HepG2 (cell line): ENCODE measurements around the gene LGR6. TPM values are rescaled to one million over a fixed set of nuclear protein-coding genes. Genes with fewer than 3 reads are reported as not detected.

Experiments used
- SP1 ChIP-seq, 2 experiments: fragments of 450-650 bp in 1 of 2; sonication (generic) in 1 of 2; formaldehyde crosslinking in 1 of 2; IDR thresholded peaks; 2 replicates each; pipeline versions ENCODE4 v1.4.0 to v1.6.1; 2016 to 2020; ENCODE audit warnings: missing genetic modification reagents in 1 of 2
- ZNF614 ChIP-seq: IDR thresholded peaks from 2 replicates; pipeline ENCODE4 v1.6.1; 2018; ENCODE audit warnings: missing biosample characterization, missing genetic modification reagents, inconsistent platforms, borderline replicate concordance
- polyA plus RNA-seq, 8 experiments: library from polyadenylated mRNA; depleted of rRNA in 3 of 8; stranded (reverse) in 7 of 8; unstranded in 1 of 8; fragments of >200 nt; fragmentation: Illumina TruSeq in 4 of 8; extraction: Trizol in 4 of 8; gene quantifications; 2 replicates each; pipeline versions ENCODE4 v1.2.1 to v1.2.3, GENCODE V29; 2011 to 2016; ENCODE audit warnings: low read depth in 4 of 8, missing spikeins in 1 of 8, mixed read lengths in 1 of 8; ENCODE audit not compliant: insufficient read depth in 1 of 8
- total RNA-seq, 5 experiments: library from RNA; depleted of rRNA; stranded (reverse); fragments of >200 nt; fragmentation: Illumina TruSeq; extraction: Trizol; gene quantifications; 2 replicates each; pipeline ENCODE4 v1.2.3, GENCODE V29; 2016; ENCODE audit warnings: low read depth in 1 of 5
- TF ChIP-seq, protein P1 (sequence below): sonication (generic); formaldehyde crosslinking; IDR thresholded peaks from 2 replicates; pipeline ENCODE4 v1.4.0; 2020; ENCODE audit warnings: missing genetic modification reagents
- TF ChIP-seq, protein P2 (sequence below): sonication (generic); formaldehyde crosslinking; IDR thresholded peaks from 2 replicates; pipeline ENCODE4 v1.8.0; 2022; ENCODE audit warnings: missing genetic modification reagents, mild to moderate bottlenecking, inconsistent platforms, borderline replicate concordance
- TF ChIP-seq, protein P3 (sequence below): sonication (generic); formaldehyde crosslinking; IDR thresholded peaks from 2 replicates; pipeline ENCODE4 v1.4.0; 2020; ENCODE audit warnings: mild to moderate bottlenecking, low read depth, missing genetic modification reagents
- TF ChIP-seq, protein P4 (sequence below): fragments of 450-650 bp; IDR thresholded peaks from 2 replicates; pipeline ENCODE4 v1.6.1; 2017; ENCODE audit warnings: mild to moderate bottlenecking
- TF ChIP-seq, protein P5 (sequence below): sonication (generic); formaldehyde crosslinking; IDR thresholded peaks from 2 replicates; pipeline ENCODE4 v1.9.0; 2021; ENCODE audit warnings: missing genetic modification reagents, borderline replicate concordance

The LGR6 gene
- total and polyA plus RNA-seq, 2 of the 13 experiments (the other 11 are each of a cell fraction or from before 2014, with no cell fraction given), result 0.07 TPM; not detected in 1

DNA sequence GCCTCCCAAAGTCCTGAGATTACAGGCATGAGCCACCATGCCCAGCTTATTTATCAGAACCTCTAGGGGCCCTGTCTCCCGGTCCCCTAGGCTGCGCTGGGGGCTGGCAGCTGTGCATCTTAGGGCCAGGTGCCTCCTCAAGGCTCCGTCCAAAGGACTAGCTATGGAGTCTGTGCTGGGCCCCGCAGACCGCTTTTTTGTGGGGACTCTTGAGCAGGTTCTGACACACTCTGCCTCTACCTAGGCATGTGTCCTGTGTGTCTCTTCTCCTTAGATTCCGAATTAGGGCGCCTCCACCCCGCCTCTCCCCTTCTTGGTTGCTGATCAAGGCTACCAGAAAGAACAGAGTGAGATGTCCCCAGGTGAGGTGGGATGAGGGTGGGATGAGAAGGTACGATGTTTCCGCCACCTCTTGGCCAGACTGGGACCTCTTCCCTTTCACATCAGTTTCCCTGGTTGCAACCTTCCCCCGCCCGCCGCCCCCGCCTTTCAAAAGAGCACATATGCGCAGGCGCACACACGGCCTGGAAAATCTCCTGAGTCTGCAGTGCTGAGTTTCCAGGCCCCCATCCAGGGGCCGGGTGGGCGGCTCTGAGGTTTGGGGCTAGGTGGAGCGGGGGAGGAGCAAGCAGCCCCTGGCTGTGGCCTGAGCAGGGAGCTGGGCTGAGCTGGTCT, 28.2 kb upstream of the LGR6 start (continued):
- TF ChIP-seq, protein P1, sequence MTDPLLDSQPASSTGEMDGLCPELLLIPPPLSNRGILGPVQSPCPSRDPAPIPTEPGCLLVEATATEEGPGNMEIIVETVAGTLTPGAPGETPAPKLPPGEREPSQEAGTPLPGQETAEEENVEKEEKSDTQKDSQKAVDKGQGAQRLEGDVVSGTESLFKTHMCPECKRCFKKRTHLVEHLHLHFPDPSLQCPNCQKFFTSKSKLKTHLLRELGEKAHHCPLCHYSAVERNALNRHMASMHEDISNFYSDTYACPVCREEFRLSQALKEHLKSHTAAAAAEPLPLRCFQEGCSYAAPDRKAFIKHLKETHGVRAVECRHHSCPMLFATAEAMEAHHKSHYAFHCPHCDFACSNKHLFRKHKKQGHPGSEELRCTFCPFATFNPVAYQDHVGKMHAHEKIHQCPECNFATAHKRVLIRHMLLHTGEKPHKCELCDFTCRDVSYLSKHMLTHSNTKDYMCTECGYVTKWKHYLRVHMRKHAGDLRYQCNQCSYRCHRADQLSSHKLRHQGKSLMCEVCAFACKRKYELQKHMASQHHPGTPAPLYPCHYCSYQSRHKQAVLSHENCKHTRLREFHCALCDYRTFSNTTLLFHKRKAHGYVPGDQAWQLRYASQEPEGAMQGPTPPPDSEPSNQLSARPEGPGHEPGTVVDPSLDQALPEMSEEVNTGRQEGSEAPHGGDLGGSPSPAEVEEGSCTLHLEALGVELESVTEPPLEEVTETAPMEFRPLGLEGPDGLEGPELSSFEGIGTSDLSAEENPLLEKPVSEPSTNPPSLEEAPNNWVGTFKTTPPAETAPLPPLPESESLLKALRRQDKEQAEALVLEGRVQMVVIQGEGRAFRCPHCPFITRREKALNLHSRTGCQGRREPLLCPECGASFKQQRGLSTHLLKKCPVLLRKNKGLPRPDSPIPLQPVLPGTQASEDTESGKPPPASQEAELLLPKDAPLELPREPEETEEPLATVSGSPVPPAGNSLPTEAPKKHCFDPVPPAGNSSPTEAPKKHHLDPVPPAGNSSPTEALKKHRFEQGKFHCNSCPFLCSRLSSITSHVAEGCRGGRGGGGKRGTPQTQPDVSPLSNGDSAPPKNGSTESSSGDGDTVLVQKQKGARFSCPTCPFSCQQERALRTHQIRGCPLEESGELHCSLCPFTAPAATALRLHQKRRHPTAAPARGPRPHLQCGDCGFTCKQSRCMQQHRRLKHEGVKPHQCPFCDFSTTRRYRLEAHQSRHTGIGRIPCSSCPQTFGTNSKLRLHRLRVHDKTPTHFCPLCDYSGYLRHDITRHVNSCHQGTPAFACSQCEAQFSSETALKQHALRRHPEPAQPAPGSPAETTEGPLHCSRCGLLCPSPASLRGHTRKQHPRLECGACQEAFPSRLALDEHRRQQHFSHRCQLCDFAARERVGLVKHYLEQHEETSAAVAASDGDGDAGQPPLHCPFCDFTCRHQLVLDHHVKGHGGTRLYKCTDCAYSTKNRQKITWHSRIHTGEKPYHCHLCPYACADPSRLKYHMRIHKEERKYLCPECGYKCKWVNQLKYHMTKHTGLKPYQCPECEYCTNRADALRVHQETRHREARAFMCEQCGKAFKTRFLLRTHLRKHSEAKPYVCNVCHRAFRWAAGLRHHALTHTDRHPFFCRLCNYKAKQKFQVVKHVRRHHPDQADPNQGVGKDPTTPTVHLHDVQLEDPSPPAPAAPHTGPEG (CRISPR knock-in tag), result no peak
- TF ChIP-seq, protein P2, sequence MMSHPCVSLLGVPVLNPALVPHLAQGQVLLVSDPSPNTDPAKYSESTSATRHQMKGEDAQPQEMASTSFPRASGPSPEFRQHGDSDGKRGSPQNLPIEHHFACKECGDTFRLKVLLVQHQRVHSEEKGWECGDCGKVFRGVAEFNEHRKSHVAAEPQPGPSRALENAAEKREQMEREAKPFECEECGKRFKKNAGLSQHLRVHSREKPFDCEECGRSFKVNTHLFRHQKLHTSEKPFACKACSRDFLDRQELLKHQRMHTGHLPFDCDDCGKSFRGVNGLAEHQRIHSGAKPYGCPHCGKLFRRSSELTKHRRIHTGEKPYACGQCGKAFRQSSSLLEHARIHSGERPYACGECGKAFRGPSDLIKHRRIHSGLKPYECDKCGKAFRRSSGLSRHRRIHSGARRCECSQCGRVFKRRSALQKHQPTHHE, result no peak
- TF ChIP-seq, protein P3, sequence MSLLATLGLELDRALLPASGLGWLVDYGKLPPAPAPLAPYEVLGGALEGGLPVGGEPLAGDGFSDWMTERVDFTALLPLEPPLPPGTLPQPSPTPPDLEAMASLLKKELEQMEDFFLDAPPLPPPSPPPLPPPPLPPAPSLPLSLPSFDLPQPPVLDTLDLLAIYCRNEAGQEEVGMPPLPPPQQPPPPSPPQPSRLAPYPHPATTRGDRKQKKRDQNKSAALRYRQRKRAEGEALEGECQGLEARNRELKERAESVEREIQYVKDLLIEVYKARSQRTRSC (CRISPR knock-in tag), result no peak
- TF ChIP-seq ZNF614 (CRISPR knock-in tag), result no peak
- TF ChIP-seq, protein P4, sequence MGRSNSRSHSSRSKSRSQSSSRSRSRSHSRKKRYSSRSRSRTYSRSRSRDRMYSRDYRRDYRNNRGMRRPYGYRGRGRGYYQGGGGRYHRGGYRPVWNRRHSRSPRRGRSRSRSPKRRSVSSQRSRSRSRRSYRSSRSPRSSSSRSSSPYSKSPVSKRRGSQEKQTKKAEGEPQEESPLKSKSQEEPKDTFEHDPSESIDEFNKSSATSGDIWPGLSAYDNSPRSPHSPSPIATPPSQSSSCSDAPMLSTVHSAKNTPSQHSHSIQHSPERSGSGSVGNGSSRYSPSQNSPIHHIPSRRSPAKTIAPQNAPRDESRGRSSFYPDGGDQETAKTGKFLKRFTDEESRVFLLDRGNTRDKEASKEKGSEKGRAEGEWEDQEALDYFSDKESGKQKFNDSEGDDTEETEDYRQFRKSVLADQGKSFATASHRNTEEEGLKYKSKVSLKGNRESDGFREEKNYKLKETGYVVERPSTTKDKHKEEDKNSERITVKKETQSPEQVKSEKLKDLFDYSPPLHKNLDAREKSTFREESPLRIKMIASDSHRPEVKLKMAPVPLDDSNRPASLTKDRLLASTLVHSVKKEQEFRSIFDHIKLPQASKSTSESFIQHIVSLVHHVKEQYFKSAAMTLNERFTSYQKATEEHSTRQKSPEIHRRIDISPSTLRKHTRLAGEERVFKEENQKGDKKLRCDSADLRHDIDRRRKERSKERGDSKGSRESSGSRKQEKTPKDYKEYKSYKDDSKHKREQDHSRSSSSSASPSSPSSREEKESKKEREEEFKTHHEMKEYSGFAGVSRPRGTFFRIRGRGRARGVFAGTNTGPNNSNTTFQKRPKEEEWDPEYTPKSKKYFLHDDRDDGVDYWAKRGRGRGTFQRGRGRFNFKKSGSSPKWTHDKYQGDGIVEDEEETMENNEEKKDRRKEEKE, result no peak
- no peak for TF ChIP-seq SP1 (IDR thresholded peaks at IDR 0.05)
- TF ChIP-seq SP1 (CRISPR knock-in tag; IDR thresholded peaks at IDR 0.05), result no peak
- TF ChIP-seq, protein P5, sequence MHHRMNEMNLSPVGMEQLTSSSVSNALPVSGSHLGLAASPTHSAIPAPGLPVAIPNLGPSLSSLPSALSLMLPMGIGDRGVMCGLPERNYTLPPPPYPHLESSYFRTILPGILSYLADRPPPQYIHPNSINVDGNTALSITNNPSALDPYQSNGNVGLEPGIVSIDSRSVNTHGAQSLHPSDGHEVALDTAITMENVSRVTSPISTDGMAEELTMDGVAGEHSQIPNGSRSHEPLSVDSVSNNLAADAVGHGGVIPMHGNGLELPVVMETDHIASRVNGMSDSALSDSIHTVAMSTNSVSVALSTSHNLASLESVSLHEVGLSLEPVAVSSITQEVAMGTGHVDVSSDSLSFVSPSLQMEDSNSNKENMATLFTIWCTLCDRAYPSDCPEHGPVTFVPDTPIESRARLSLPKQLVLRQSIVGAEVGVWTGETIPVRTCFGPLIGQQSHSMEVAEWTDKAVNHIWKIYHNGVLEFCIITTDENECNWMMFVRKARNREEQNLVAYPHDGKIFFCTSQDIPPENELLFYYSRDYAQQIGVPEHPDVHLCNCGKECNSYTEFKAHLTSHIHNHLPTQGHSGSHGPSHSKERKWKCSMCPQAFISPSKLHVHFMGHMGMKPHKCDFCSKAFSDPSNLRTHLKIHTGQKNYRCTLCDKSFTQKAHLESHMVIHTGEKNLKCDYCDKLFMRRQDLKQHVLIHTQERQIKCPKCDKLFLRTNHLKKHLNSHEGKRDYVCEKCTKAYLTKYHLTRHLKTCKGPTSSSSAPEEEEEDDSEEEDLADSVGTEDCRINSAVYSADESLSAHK (CRISPR knock-in tag), result no peak
